Measurements from ENCODE around the gene SLC3A2.
"Not testable (repeated sequence)": the region's sequence is repeated elsewhere in the genome, so short reads cannot be mapped to it uniquely, and the experiment has no call there.

The SLC3A2 gene

GRCh38 chr11:62937528-62937927 is 56.8 kb downstream of the SLC3A2 start:
- H3K27me3 ChIP-seq (ENCODE audit: insufficient read depth, low read length); H3K27ac ChIP-seq (ENCODE audit: low read depth, low read length); H3K79me2 ChIP-seq (ENCODE audit: control insufficient read depth, insufficient read depth, low read length, unreplicated experiment); H3K4me1 ChIP-seq (ENCODE audit: control insufficient read depth, insufficient read depth, low read length, unreplicated experiment); H3K4me3 ChIP-seq (ENCODE audit: low read depth, low read length); H3K36me3 ChIP-seq (ENCODE audit: insufficient read depth, low read length); H2AFZ ChIP-seq (ENCODE audit: low read length, unreplicated experiment): not testable (repeated sequence)
